Measurements from ENCODE around the gene PLEKHG4. TPM values are rescaled to one million over a fixed set of nuclear protein-coding genes. Genes with fewer than 3 reads are reported as not detected.

PLEKHG4 gene
- total RNA-seq, 1 donor from 2014 or later, result 7.8 TPM

- DNase-seq, result no peak
- POLR2A ChIA-PET, result no interaction called here
- TF ChIP-seq CTCF (IDR thresholded peaks at IDR 0.05), result no peak
- intact Hi-C loops (cut with micrococcal nuclease), result no loop called here
- CTCF ChIA-PET, result no interaction called here
- Mint-ChIP-seq H3K4me1 (peaks cover 3% of the 10 kb centered on the region), H3K9me3 (no peaks in the 10 kb centered on the region), H3K36me3 (ENCODE audit: low read depth) (peaks cover 2% of the 10 kb centered on the region), H3K4me3 (no peak overlapping the region), H3K27me3 (no peaks in the 10 kb centered on the region), H3K27ac (no peak overlapping the region)
- ATAC-seq (ENCODE audit: low read depth), result no peak
Measured at GRCh38 chr16:67282447-67282805, 3.1 kb downstream of the PLEKHG4 start.

GRCh38 chr16:67283039-67283825 is 3.9 kb downstream of the PLEKHG4 start:
- intact Hi-C loops (cut with micrococcal nuclease), result no loop called here
- ATAC-seq (ENCODE audit: low read depth) (no peak), DNase-seq (no peak)
- Mint-ChIP-seq H3K36me3 (ENCODE audit: low read depth) (no peaks in the 10 kb centered on the region), H3K9me3 (no peaks in the 10 kb centered on the region), H3K27ac (no peak overlapping the region), H3K27me3 (no peaks in the 10 kb centered on the region), H3K4me3 (no peak overlapping the region), H3K4me1 (peaks cover 3% of the 10 kb centered on the region)
- no peak for TF ChIP-seq CTCF (IDR thresholded peaks at IDR 0.05)
- POLR2A ChIA-PET, result no interaction called here
- CTCF ChIA-PET, result no interaction called here

- H3K9me3 Mint-ChIP-seq, result no peaks in the 10 kb centered on the region
- POLR2A ChIA-PET, result no interaction called here
- no peaks in the 10 kb centered on the region for H3K27me3 Mint-ChIP-seq
- ATAC-seq (ENCODE audit: low read depth), result no peak
- DNase-seq, result no peak
- CTCF ChIA-PET, result no interaction called here
- H3K4me1 Mint-ChIP-seq, result no peaks in the 10 kb centered on the region
- no peak overlapping the region for H3K27ac Mint-ChIP-seq
- H3K36me3 Mint-ChIP-seq (ENCODE audit: low read depth), result no peaks in the 10 kb centered on the region
- intact Hi-C loops (cut with micrococcal nuclease), result no loop called here
- no peak for TF ChIP-seq CTCF (IDR thresholded peaks at IDR 0.05)
- no peak overlapping the region for H3K4me3 Mint-ChIP-seq
Measured at GRCh38 chr16:67283826-67284555, 4.7 kb downstream of the PLEKHG4 start.

GRCh38 chr16:67284699-67285646 is 5.6 kb downstream of the PLEKHG4 start:
- intact Hi-C loops (cut with micrococcal nuclease), result no loop called here
- H3K4me3 Mint-ChIP-seq, result no peak overlapping the region
- H3K4me1 Mint-ChIP-seq, result no peaks in the 10 kb centered on the region
- H3K27me3 Mint-ChIP-seq, result no peaks in the 10 kb centered on the region
- ATAC-seq (ENCODE audit: low read depth) (no peak), DNase-seq (no peak)
- CTCF ChIA-PET, result no interaction called here
- no peaks in the 10 kb centered on the region for H3K9me3 Mint-ChIP-seq
- POLR2A ChIA-PET, result no interaction called here
- TF ChIP-seq CTCF (IDR thresholded peaks at IDR 0.05), result no peak
- no peak overlapping the region for H3K27ac Mint-ChIP-seq
- H3K36me3 Mint-ChIP-seq (ENCODE audit: low read depth), result no peaks in the 10 kb centered on the region

All from activated B cell treated with CpG ODN at 0.5 μM for 24 hours (primary cell).